ENCODE results near the gene GPR146. TPM values are rescaled to one million over a fixed set of nuclear protein-coding genes. Genes with fewer than 3 reads are reported as not detected.

Gene GPR146
- total RNA-seq, 6 experiments from 2014 or later: 13.3 to 45.3 (median 22.8) TPM

- no peak for DNase-seq
- WGBS (ENCODE audit: insufficient coverage, low coverage, low lambda C conversion rate, missing lambda C conversion rate): 96% methylated on average over 8 of the region's 13 CpGs
- Histone ChIP-seq H3K4me3 (no peak overlapping the region), H3K9me3 (no peaks in the 10 kb centered on the region), H3K36me3 (no peaks in the 10 kb centered on the region), H3K27me3 (no peaks in the 10 kb centered on the region), H3K27ac (no peak overlapping the region), H3K4me1 (peaks cover 0 to 17% (median 5%) of the 10 kb centered on the region in 4 donors)
- TF ChIP-seq POLR2A (IDR thresholded peaks at IDR 0.05) (no peak), CTCF (IDR thresholded peaks at IDR 0.05) (no peak)
- no peak for ATAC-seq
- intact Hi-C loops (cut with DNase I): no loop called here
These were observed 14.0 kb downstream of the GPR146 start for GRCh38 chr7:1058311-1058710.

GRCh38 chr7:1058821-1059199, 14.5 kb downstream of the GPR146 start:
- no peak overlapping the region for H3K27ac ChIP-seq
- TF ChIP-seq POLR2A (IDR thresholded peaks at IDR 0.05) (no peak), CTCF (IDR thresholded peaks at IDR 0.05) (no peak)
- 78% methylated on average over 8 of the region's 10 CpGs for WGBS (ENCODE audit: insufficient coverage, low coverage, low lambda C conversion rate, missing lambda C conversion rate)
- DNase-seq (no peak), ATAC-seq (no peak)
- H3K4me3 ChIP-seq: no peak overlapping the region
- H3K4me1 ChIP-seq: peaks cover 0 to 17% (median 5%) of the 10 kb centered on the region in 4 donors
- H3K36me3 ChIP-seq: no peaks in the 10 kb centered on the region
- intact Hi-C loops (cut with DNase I): no loop called here
- H3K9me3 ChIP-seq: no peaks in the 10 kb centered on the region
- H3K27me3 ChIP-seq: no peaks in the 10 kb centered on the region

- DNase-seq: peak in 1 of 3 donors; percentile 59
- Histone ChIP-seq H3K9me3 (no peaks in the 10 kb centered on the region), H3K36me3 (no peaks in the 10 kb centered on the region), H3K27ac (no peak overlapping the region), H3K27me3 (no peaks in the 10 kb centered on the region), H3K4me1 (peaks cover 0 to 17% (median 5%) of the 10 kb centered on the region in 4 donors), H3K4me3 (no peak overlapping the region)
- peak in 3 of 4 donors; percentile 9 to 22 (median 22) for ATAC-seq
- TF ChIP-seq CTCF (IDR thresholded peaks at IDR 0.05) (no peak), POLR2A (IDR thresholded peaks at IDR 0.05) (no peak)
- 51% methylated on average over 39 of the region's 55 CpGs for WGBS (ENCODE audit: insufficient coverage, low coverage, low lambda C conversion rate, missing lambda C conversion rate)
- intact Hi-C loops (cut with DNase I): loop anchor here (5.0 kb wide), 1 partner anchor 62 kb away; no protein-coding TSS in a partner anchor
These were observed 15.1 kb downstream of the GPR146 start for GRCh38 chr7:1059200-1060091.

- peak; percentile 61 to 82 (median 79) for DNase-seq
- H3K27ac ChIP-seq: no peak overlapping the region
- H3K27me3 ChIP-seq: no peaks in the 10 kb centered on the region
- no peak for TF ChIP-seq CTCF (IDR thresholded peaks at IDR 0.05)
- no peak for TF ChIP-seq POLR2A (IDR thresholded peaks at IDR 0.05)
- peak; percentile 46 to 71 (median 53) for ATAC-seq
- H3K4me1 ChIP-seq: peaks cover 0 to 19% (median 5%) of the 10 kb centered on the region in 4 donors
- no peak overlapping the region for H3K4me3 ChIP-seq
- WGBS (ENCODE audit: insufficient coverage, low coverage, low lambda C conversion rate, missing lambda C conversion rate): 7% methylated on average over 8 of the region's 35 CpGs
- intact Hi-C loops (cut with DNase I): loop anchor here (5.0 kb wide), 1 partner anchor 63 kb away; no protein-coding TSS in a partner anchor
- H3K9me3 ChIP-seq: no peaks in the 10 kb centered on the region
- H3K36me3 ChIP-seq: no peaks in the 10 kb centered on the region
These were observed 16.1 kb downstream of the GPR146 start for GRCh38 chr7:1060315-1061072.

Data from right lobe of liver (tissue), 6 donors.